ENCODE data around the gene POLR1H.

The POLR1H gene

DNA sequence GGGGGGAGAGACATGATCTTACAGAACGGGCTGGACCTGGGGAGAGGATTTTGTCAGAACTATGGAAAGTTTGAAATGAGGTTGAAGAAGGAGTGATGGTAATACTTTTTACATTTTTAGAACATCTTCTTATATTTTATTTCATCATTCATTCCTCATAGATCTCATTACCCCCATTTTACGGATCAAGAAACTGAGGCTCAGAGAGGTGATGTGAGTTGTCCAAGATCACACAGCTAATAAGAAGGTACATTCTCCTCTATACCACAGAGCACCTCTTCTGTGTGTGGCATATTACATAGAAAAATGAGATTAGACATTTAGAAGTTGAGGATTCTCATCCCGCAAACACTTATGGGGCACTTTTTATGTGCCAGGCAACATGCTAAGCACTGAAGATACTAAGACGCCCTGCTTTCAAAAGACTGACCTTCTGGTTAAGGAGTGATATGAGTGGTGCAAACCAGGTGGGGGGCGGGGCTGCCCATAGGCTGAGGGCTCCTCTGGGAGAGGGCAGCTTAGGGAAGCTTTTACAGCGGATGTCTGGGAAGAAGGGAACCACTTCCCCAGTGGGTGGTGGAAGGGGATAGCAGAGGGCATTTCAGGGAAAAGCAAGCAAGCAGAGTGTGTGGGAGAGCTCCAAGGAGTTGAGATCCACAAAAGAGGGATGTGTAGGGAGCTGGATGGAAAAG is 31.9 kb downstream of the POLR1H start:
- no peak overlapping the region for H2AK5ac ChIP-seq (ENCODE audit: low read depth, low read length)
- no CpG with 5 or more reads among the region's 6 CpGs for WGBS, 2 donors (ENCODE audit: extremely low coverage in 2 of 2, insufficient read length in 2 of 2, insufficient replicate concordance in 1 of 2)
- peaks cover 0 to 70% (median 14%) of the 10 kb centered on the region in 3 experiments for H3K27me3 ChIP-seq (ENCODE audit: control insufficient read depth in 3 of 3, insufficient read depth in 3 of 3, low read depth in 1 of 3, low read length in 3 of 3)
- no peaks in the 10 kb centered on the region for H3K79me1 ChIP-seq (ENCODE audit: low read depth, low read length)
- H3K9ac ChIP-seq (ENCODE audit: low read depth, low read length, poor library complexity) = no peak overlapping the region
- H2BK5ac ChIP-seq (ENCODE audit: low read length) = no peak overlapping the region
- H3K4me1 ChIP-seq (ENCODE audit: control insufficient read depth in 2 of 2, insufficient read depth in 1 of 2, low read depth in 1 of 2, low read length in 2 of 2) = no peaks in the 10 kb centered on the region
- H3K4ac ChIP-seq (ENCODE audit: low read length) = no peak overlapping the region
- no peak overlapping the region for H3K14ac ChIP-seq (ENCODE audit: low read length)
- no peaks in the 10 kb centered on the region for H3K9me3 ChIP-seq (replicated peaks in 1 of 2; ENCODE audit: control insufficient read depth in 2 of 2, insufficient read depth in 1 of 2, low read depth in 1 of 2, low read length in 2 of 2)
- no peak overlapping the region for H3K27ac ChIP-seq (replicated peaks; ENCODE audit: low read length)
- H4K8ac ChIP-seq (ENCODE audit: low read depth, low read length) = no peak overlapping the region
- no peak overlapping the region for H2AFZ ChIP-seq (ENCODE audit: low read length)
- H3K4me2 ChIP-seq (ENCODE audit: insufficient read depth, low read length, poor library complexity, severe bottlenecking) = no peak overlapping the region
- no peak overlapping the region for H3K18ac ChIP-seq (ENCODE audit: low read length)
- H3K4me3 ChIP-seq (ENCODE audit: low read length in 2 of 2) = no peak overlapping the region
- no peak overlapping the region for H2BK15ac ChIP-seq (ENCODE audit: low read length)
- no peaks in the 10 kb centered on the region for H3K36me3 ChIP-seq (replicated peaks in 1 of 2; ENCODE audit: control insufficient read depth in 2 of 2, insufficient read depth in 2 of 2, low read length in 2 of 2)
- H2BK120ac ChIP-seq (ENCODE audit: low read depth, low read length) = no peak overlapping the region
- no peak overlapping the region for H4K91ac ChIP-seq (ENCODE audit: low read depth, low read length, poor library complexity)
- no peak for DNase-seq (ENCODE audit: low spot score)
- no peak overlapping the region for H3K23ac ChIP-seq (ENCODE audit: low read depth, low read length, poor library complexity)
- no peak overlapping the region for H2BK12ac ChIP-seq (ENCODE audit: low read length)

- no peak overlapping the region for H2BK120ac ChIP-seq (ENCODE audit: low read depth, low read length)
- H3K4ac ChIP-seq (ENCODE audit: low read length) = no peak overlapping the region
- no peak for DNase-seq (ENCODE audit: low spot score)
- no peak overlapping the region for H4K8ac ChIP-seq (ENCODE audit: low read depth, low read length)
- H3K36me3 ChIP-seq (replicated peaks in 1 of 2; ENCODE audit: control insufficient read depth in 2 of 2, insufficient read depth in 2 of 2, low read length in 2 of 2) = no peaks in the 10 kb centered on the region
- H3K18ac ChIP-seq (ENCODE audit: low read length) = no peak overlapping the region
- peaks cover 0 to under 1% of the 10 kb centered on the region in 2 donors for H3K9me3 ChIP-seq (replicated peaks in 1 of 2; ENCODE audit: control insufficient read depth in 2 of 2, insufficient read depth in 1 of 2, low read depth in 1 of 2, low read length in 2 of 2)
- H2BK15ac ChIP-seq (ENCODE audit: low read length) = no peak overlapping the region
- no peak overlapping the region for H2BK12ac ChIP-seq (ENCODE audit: low read length)
- WGBS, 2 donors (ENCODE audit: extremely low coverage in 2 of 2, insufficient read length in 2 of 2, insufficient replicate concordance in 1 of 2) = no CpG with 5 or more reads among the region's 5 CpGs
- H4K91ac ChIP-seq (ENCODE audit: low read depth, low read length, poor library complexity) = no peak overlapping the region
- no peaks in the 10 kb centered on the region for H3K79me1 ChIP-seq (ENCODE audit: low read depth, low read length)
- no peaks in the 10 kb centered on the region for H3K4me1 ChIP-seq (ENCODE audit: control insufficient read depth in 2 of 2, insufficient read depth in 1 of 2, low read depth in 1 of 2, low read length in 2 of 2)
- H3K27ac ChIP-seq (replicated peaks; ENCODE audit: low read length) = no peak overlapping the region
- no peak overlapping the region for H3K4me2 ChIP-seq (ENCODE audit: insufficient read depth, low read length, poor library complexity, severe bottlenecking)
- peaks cover 0 to 74% (median 22%) of the 10 kb centered on the region in 3 experiments for H3K27me3 ChIP-seq (ENCODE audit: control insufficient read depth in 3 of 3, insufficient read depth in 3 of 3, low read depth in 1 of 3, low read length in 3 of 3)
- no peak overlapping the region for H2BK5ac ChIP-seq (ENCODE audit: low read length)
- no peak overlapping the region for H3K9ac ChIP-seq (ENCODE audit: low read depth, low read length, poor library complexity)
- H3K14ac ChIP-seq (ENCODE audit: low read length) = no peak overlapping the region
- no peak overlapping the region for H2AFZ ChIP-seq (ENCODE audit: low read length)
- no peak overlapping the region for H2AK5ac ChIP-seq (ENCODE audit: low read depth, low read length)
- no peak overlapping the region for H3K23ac ChIP-seq (ENCODE audit: low read depth, low read length, poor library complexity)
- no peak overlapping the region for H3K4me3 ChIP-seq (ENCODE audit: low read length in 2 of 2)
Observed at GRCh38 chr6:30093951-30094661, 33.0 kb downstream of the POLR1H start.

- no peak overlapping the region for H4K8ac ChIP-seq (ENCODE audit: low read depth, low read length)
- H3K23ac ChIP-seq (ENCODE audit: low read depth, low read length, poor library complexity) = no peak overlapping the region
- H3K4ac ChIP-seq (ENCODE audit: low read length) = no peak overlapping the region
- H4K91ac ChIP-seq (ENCODE audit: low read depth, low read length, poor library complexity) = no peak overlapping the region
- no peak overlapping the region for H2BK15ac ChIP-seq (ENCODE audit: low read length)
- no peaks in the 10 kb centered on the region for H3K36me3 ChIP-seq (replicated peaks in 1 of 2; ENCODE audit: control insufficient read depth in 2 of 2, insufficient read depth in 2 of 2, low read length in 2 of 2)
- no peak for DNase-seq (ENCODE audit: low spot score)
- no peak overlapping the region for H3K18ac ChIP-seq (ENCODE audit: low read length)
- peaks cover 17 to 82% (median 48%) of the 10 kb centered on the region in 3 experiments for H3K27me3 ChIP-seq (ENCODE audit: control insufficient read depth in 3 of 3, insufficient read depth in 3 of 3, low read depth in 1 of 3, low read length in 3 of 3)
- H2BK12ac ChIP-seq (ENCODE audit: low read length) = no peak overlapping the region
- H3K9me3 ChIP-seq (replicated peaks in 1 of 2; ENCODE audit: control insufficient read depth in 2 of 2, insufficient read depth in 1 of 2, low read depth in 1 of 2, low read length in 2 of 2) = peaks cover 0 to 3% of the 10 kb centered on the region in 2 donors
- H3K9ac ChIP-seq (ENCODE audit: low read depth, low read length, poor library complexity) = no peak overlapping the region
- H2BK120ac ChIP-seq (ENCODE audit: low read depth, low read length) = no peak overlapping the region
- H3K4me1 ChIP-seq (ENCODE audit: control insufficient read depth in 2 of 2, insufficient read depth in 1 of 2, low read depth in 1 of 2, low read length in 2 of 2) = peaks cover 2 to 6% of the 10 kb centered on the region in 2 donors
- no peak overlapping the region for H3K4me2 ChIP-seq (ENCODE audit: insufficient read depth, low read length, poor library complexity, severe bottlenecking)
- no peak overlapping the region for H2BK5ac ChIP-seq (ENCODE audit: low read length)
- H2AFZ ChIP-seq (ENCODE audit: low read length) = no peak overlapping the region
- H3K27ac ChIP-seq (replicated peaks; ENCODE audit: low read length) = no peak overlapping the region
- H3K4me3 ChIP-seq (ENCODE audit: low read length in 2 of 2) = no peak overlapping the region
- H3K14ac ChIP-seq (ENCODE audit: low read length) = no peak overlapping the region
- no peaks in the 10 kb centered on the region for H3K79me1 ChIP-seq (ENCODE audit: low read depth, low read length)
- no peak overlapping the region for H2AK5ac ChIP-seq (ENCODE audit: low read depth, low read length)
- WGBS, 2 donors (ENCODE audit: extremely low coverage in 2 of 2, insufficient read length in 2 of 2, insufficient replicate concordance in 1 of 2) = no CpG with 5 or more reads among the region's 1 CpG
Observed at GRCh38 chr6:30096829-30097228, 35.8 kb downstream of the POLR1H start.

Measured in neuronal stem cell (in vitro differentiated cells).